IPS-15b (cell line): ENCODE measurements around the gene DNAJC13.

Source experiments
- H3K27me3 ChIP-seq: one replicate; pipeline ENCODE4 v1.6.1; 2013; ENCODE audit warnings: low read length; ENCODE audit not compliant: control insufficient read depth, insufficient read depth
- H3K36me3 ChIP-seq: one replicate; pipeline ENCODE4 v1.6.1; 2013; ENCODE audit warnings: low read length; ENCODE audit not compliant: control insufficient read depth, insufficient read depth
- H3K4me1 ChIP-seq: one replicate; pipeline ENCODE4 v1.6.1; 2013; ENCODE audit warnings: mild to moderate bottlenecking, low read length; ENCODE audit not compliant: control insufficient read depth, insufficient read depth
- H3K4me3 ChIP-seq: one replicate; pipeline ENCODE4 v1.5.1; 2013; ENCODE audit warnings: low read depth, low read length
- H3K9ac ChIP-seq: one replicate; pipeline ENCODE4 v1.6.1; 2013; ENCODE audit warnings: low read depth, mild to moderate bottlenecking, low read length
- H3K9me3 ChIP-seq: one replicate; pipeline ENCODE4 v1.6.1; 2013; ENCODE audit warnings: mild to moderate bottlenecking, low read length; ENCODE audit not compliant: control insufficient read depth, insufficient read depth

Gene DNAJC13

DNA sequence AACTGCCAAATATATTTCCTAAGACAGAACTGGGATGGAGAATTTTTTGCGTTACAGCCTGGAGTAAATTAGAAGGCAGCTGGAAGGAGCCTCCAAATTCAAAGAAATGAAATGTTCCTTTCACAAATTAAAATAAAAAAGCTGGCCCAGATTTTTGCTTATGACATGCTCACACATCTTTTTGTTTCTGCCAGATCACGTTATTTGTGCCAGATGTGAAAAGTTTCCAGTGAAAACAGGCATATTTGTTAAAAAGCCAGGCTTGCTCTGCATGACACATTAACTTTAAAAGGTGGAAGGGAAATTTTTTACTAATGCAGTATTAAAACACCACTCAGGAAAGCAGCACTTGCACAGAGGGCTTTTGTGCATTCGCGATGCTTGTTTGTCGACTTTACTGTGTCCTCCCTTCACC lies 156.5 kb downstream of the DNAJC13 start:
- no peaks in the 10 kb centered on the region for H3K36me3 ChIP-seq
- no peaks in the 10 kb centered on the region for H3K9me3 ChIP-seq
- H3K4me1 ChIP-seq: no peaks in the 10 kb centered on the region
- H3K27me3 ChIP-seq: no peaks in the 10 kb centered on the region
- H3K9ac ChIP-seq: no peak overlapping the region
- no peak overlapping the region for H3K4me3 ChIP-seq

DNA sequence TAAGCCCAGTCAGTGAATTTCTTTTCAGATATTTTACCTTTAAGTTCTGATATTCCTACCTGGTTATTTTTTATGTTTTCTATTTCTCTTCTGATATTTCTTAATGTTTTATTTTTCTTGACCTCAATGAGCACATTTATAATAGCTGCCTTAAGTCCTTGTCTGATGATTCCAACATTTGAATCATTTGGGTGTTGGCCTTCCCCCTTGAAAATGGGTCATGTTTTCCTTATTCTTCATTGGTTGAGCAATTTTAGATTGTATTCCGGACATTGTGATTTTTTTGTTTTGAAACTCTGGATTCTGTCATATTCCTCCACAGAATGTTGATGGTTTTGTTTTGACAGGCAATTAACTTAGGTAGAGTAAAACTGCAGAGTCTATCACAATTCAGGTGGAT lies 170.1 kb downstream of the DNAJC13 start:
- Histone ChIP-seq H3K9me3 (no peaks in the 10 kb centered on the region), H3K4me1 (no peaks in the 10 kb centered on the region), H3K36me3 (no peaks in the 10 kb centered on the region), H3K27me3 (no peaks in the 10 kb centered on the region), H3K9ac (no peak overlapping the region), H3K4me3 (no peak overlapping the region)
